Gastroesophageal sphincter (tissue), 3 donors: Measurements from ENCODE around the gene STIL.

Experiments used
- CTCF ChIP-seq, 4 experiments: fragments of 200-600 bp in 2 of 4; fragments of 450-650 bp in 2 of 4; sonication (generic) in 1 of 4; IDR thresholded peaks; one replicate each; pipeline ENCODE4 v1.5.1; 2017 to 2019; ENCODE audit warnings: antibody characterized with exemption in 4 of 4, mild to moderate bottlenecking in 2 of 4, moderate library complexity in 2 of 4
- POLR2A ChIP-seq, 2 donors: fragments of 450-650 bp; IDR thresholded peaks; one replicate each; pipeline ENCODE4 v1.6.1; 2017; ENCODE audit warnings: antibody characterized with exemption in 2 of 2, mild to moderate bottlenecking in 2 of 2, moderate library complexity in 1 of 2
- POLR2AphosphoS5 ChIP-seq: sonication (generic); formaldehyde crosslinking; IDR thresholded peaks from one replicate; pipeline ENCODE4 v1.6.1; 2017; ENCODE audit warnings: antibody characterized with exemption

GRCh38 chr1:47209091-47209490 lies 104.9 kb downstream of the STIL start:
- TF ChIP-seq CTCF (IDR thresholded peaks at IDR 0.05) (no peak), POLR2A (IDR thresholded peaks at IDR 0.05) (no peak), POLR2AphosphoS5 (no peak)
